ENCODE results near the gene MANSC4.

- no peak for TF ChIP-seq CTCF (CRISPR knock-in tag; IDR thresholded peaks at IDR 0.05)
- no peak for TF ChIP-seq NFIC (IDR thresholded peaks at IDR 0.05; ENCODE audit: low read length)
- no peak for TF ChIP-seq NFAT5 (CRISPR knock-in tag; IDR thresholded peaks at IDR 0.05)
These were observed 17.4 kb upstream of the MANSC4 start for GRCh38 chr12:27797301-27798025.
